ENCODE data around the gene ZNF174.
A peak's percentile ranks its signal among the peaks of the same experiment; 100 is the strongest.

ZNF174 gene

DNA sequence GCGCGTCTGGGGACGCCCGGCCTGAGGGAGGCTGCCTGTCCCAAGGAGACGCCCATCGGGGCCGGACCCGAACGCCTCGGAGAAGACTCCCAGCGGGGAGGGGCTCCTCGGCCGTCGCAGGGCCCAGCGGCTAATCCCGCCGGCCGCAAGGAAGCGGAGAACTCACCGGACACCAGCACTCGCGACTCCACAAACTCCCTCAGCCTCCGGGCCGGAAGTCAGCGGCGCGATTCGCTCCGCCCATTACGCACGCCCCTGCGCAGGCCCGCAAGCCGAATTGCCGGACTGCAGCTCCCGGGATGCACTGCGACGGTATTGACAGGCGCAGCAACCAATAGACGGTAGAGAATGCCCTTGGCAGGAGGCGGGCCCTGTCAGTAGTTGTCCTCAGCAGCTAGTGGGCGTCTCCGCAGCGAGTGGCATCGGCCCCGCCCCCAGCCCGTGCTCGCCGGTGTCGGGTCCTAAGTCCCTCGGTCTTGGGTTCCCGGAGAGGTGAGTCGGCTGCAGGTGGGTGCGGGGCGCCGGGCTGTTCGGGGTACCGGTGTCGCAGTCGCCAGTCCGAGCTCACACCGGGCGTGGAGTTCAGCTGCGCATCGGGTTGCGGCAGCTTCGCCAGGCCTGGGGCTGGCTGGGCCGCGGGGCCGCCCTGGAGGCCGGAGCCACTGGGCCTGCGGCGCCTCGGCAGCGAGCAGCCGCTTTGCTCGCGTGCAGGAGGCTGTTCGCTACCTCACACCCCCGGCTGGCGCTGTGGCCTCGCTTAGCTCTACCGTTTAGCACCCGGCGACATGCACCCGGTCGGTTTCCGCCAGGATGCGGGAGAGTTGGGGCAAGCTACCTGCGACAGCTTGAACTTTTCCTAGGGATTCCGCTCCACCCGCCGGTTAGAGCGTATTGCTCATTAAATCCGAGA lies at the start of gene ZNF174, which contains the start of gene ZSCAN32:
Gene ZNF174 (plus strand): TSS at position 437 of the 910 bp plus-strand sequence. CDS start 790 bp downstream, outside the sequence.
Gene ZSCAN32 (minus strand): TSS at position 226 of the 910 bp plus-strand sequence. CDS start 3,447 bp downstream, outside the sequence.
- DNase-seq, result peak; percentile 98 to 100 (median 99)

GRCh38 chr16:3355589-3355988 lies 45.4 kb upstream of the ZNF174 start, which contains the start of gene OR2C1:
Gene OR2C1 (plus strand): TSS chr16:3355889. CDS start chr16:3355941, 52 bp downstream.
- no peak for DNase-seq

GRCh38 chr16:3356118-3356517 lies 44.9 kb upstream of the ZNF174 start:
- DNase-seq, result no peak

- DNase-seq, result no peak
These were observed 42.1 kb upstream of the ZNF174 start for GRCh38 chr16:3358871-3359270.

DNA sequence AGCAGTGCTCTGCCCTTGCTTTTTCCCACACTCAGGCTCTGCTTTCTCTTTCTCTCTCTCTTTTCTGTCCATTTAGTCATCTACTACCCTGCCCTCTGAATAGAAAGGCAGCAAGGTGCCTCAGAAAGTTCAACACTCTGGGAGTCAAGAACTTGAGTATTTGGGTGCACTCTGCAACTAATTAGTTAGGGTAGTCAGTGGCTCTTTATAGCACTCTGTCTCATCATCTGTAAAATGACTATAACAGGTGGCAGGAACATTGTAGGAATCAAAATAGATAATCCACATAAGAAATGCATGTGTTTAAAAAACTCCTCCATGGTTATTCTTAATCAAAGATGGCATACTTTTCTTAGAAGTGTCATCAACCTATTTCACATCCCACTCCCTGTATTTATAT lies 38.1 kb upstream of the ZNF174 start:
- no peak for DNase-seq

- DNase-seq, result no peak
These were observed 37.2 kb upstream of the ZNF174 start for GRCh38 chr16:3363793-3364192.

DNA sequence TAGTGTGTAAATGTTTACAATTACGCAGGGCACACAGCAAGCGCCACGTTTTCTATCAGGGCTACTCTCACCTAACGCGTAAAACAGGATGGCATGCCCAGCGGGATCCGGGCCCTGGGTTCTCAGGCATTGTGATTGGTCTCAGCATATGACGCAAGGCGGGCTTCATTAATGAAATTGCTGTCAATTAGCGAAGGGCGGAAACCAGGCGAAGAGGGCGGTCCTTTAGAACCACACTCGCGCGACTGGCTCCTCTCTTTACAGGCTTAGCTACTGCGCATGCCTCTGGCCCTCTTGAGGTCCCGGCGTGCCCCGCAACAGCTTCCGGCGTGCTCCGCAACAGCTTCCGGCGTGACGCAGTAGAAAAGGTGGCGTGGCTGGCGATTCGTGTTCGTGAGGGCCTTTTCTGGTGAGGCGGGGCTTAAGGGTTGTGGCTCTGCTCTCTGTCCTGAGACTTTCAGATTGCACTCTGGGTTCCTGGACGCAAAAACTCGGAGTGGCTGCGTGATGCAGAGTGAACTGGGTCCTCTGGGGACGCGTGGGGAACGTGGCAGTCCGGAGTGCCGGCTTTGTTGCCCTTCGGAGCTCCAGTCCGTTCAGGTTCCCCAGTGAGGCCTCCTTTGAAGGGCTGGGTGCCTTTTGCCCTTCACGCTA lies 36.1 kb upstream of the ZNF174 start:
- peak; percentile 64 to 99 (median 95) for DNase-seq

- no peak for DNase-seq
These were observed 31.9 kb upstream of the ZNF174 start for GRCh38 chr16:3369073-3369472.

DNA sequence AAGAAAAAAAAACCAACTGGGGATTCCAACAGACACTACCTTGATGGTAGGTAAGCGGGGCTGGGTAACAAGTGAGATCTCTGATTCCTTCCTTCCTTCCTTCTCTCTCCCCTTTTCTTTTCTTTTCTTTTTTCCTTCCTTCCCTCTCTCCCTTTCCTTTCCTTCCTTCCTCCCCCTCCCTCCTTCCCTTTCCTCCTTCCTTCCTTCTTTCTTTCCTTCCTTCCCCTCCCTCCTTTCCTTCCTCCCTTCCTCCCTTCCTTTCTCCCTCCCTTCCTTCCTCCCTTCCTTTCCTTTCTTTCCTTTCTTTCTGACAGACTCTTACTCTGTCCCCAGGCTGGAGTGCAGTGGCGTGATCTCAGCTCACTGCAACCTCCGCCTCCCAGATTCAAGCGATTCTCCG lies 25.3 kb upstream of the ZNF174 start:
- DNase-seq, result no peak

DNA sequence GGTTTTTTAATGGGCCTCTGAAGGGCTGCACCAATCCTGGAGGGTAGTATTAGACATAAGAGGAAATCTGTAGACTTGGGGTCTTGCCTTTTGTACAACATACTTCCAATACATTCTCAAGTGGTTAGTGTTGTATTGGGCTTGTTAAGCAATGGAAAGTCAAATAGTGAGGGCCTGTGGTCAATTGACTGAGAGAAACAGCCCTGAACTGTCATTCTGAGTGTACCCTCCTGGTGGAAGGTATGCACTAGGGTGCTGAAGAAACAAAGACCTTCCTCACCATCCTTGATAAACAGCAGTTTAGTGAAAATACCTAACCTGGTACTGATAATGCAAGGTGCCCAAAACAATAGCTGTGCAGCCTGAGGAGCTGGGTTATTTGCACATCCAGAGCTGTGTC lies 23.1 kb upstream of the ZNF174 start:
- DNase-seq, result no peak

DNA sequence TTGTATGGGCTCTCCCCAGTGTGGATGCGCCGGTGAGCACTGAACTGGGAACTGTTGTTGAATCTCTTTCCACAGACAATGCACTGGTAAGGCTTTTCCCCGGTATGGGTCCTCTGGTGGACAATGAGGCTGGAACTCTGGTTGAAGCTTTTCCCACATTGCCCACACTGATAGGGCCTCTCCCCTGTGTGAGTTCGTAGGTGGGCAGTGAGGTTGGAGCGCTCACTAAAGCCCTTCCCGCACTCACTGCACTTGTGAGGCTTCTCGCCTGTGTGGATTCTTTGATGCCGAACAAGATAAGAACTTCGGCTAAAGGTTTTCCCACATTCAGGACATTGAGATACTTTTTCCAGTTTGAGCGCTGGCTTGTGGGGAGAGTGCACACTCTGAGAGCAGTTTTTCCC lies 18.0 kb upstream of the ZNF174 start:
- no peak for DNase-seq

DNA sequence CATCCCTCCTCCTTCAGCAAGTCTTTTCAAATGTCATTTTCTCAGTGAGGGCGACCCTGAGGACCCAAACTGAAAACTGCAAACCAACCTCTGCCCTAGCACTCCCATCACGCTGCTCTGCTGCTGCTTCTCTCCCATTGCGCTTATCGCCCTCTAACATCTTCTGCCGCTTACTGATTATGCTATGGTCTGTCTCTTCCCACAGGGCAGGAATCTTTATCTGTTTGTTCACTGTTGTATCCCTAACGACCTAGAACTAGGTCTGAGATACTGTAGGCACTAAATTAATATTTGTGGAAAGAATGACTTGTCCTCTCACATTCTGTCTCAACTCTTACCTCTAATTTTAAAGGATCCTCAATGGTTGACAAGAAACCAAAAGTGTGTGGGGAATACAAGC lies 12.7 kb upstream of the ZNF174 start:
- DNase-seq, result no peak

- DNase-seq, result no peak
These were observed 11.2 kb upstream of the ZNF174 start for GRCh38 chr16:3389663-3390338.

DNA sequence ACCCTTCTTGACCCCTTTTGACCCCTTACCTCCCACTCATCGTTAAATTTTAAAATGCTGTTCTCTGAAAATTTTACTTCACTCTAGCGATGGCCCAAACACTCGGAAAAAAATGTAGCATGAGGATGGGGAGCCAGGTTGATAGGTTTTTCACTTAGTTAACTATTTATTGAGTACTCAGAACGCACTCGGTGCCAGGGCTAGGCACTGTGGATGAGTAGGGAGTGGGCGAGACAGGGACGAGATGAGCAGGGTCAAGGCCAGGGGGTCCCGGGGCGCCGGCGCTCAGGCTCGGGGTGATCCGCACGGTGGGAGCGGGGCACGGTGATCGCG lies 603 bp upstream of the ZNF174 start:
- no peak for DNase-seq

- DNase-seq, result peak; percentile 23 to 52 (median 28)
These were observed 843 bp downstream of the ZNF174 start for GRCh38 chr16:3401719-3402397.

DNA sequence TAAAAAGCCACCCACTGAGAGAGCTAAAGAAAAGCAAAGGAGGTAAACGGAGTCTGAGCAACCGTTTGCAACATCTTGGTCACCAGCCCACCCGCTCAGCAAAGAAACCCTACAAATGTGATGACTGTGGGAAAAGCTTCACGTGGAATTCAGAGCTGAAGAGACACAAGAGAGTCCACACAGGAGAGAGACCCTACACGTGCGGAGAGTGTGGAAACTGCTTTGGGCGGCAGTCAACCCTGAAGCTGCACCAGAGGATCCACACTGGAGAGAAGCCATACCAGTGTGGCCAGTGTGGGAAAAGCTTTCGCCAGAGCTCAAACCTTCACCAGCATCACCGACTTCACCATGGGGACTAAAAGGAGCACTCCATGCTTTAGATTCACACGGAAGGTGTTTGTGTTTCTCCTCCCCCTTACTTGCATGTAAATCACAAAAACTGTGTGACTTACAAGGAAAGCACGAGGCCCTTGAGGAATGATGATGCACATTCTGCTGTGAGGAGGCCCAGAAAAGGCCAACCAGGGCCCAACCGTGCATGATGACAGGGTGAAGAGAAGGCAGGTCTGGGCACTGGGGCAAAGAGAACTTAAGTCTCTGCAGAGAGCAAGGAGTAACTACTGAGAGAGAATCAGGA lies 7.7 kb downstream of the ZNF174 start:
- DNase-seq, result no peak

DNA sequence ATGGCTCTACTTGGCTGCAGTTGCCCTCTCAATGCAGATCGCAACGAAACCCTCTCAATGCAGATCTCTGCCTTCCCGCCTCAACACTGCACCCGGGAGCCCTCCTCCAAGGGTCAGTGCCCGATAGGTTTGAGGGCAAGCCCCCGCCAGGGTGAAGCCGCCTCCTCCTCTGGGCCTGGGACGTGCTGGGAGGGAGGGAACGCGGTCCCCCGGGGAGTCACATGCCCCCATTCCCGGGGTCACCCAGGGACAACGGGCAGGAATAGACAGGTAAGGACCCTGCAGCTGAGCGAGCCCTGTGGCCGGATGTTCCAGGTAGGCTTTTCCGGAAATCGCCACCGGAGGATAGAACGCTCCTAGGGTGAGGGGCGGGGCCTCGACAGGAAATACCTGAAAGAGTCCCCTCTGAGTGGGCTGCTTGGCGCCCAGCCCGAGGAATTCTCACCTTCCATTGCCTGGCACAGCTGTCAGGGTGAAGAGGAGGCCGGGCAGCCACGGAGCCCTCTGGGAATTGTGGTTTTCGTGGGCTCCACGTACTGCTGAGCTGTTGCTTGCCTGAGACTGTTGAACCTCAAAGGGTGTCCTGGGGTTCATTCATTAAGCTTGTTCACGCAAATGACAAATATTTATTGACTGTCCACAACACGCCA lies 12.8 kb downstream of the ZNF174 start:
- DNase-seq, result no peak

- no peak for DNase-seq
These were observed 30.8 kb downstream of the ZNF174 start for GRCh38 chr16:3431779-3432219.

- DNase-seq, result no peak
These were observed 33.4 kb downstream of the ZNF174 start for GRCh38 chr16:3434373-3434772.

DNA sequence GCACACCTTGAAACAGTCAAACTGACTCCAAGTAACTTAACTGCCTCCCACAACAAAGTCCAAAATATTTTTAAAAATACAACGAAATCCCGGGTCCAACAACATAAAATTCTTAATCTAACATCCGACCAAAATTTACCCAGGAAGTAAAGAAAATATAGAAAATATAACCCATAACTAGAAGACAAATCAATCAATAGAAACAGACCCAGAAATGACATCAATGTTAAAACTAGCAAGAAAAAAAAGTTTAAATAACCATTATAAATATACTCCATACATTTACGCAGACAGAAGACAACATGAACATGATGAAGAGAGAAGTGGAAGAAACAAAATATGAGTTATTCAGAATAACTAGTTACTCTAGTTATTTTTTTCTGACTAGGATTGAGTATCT lies 38.6 kb downstream of the ZNF174 start:
- no peak for DNase-seq
